HEK293T (cell line): ENCODE results near the gene ADCY9.

Experiments used
- BHLHE40 ChIP-seq: fragments of 450-650 bp; IDR thresholded peaks from 2 replicates; pipeline ENCODE4 v1.6.1; 2016; ENCODE audit warnings: mild to moderate bottlenecking, moderate library complexity, borderline replicate concordance
- CTBP1 ChIP-seq: fragments of 450-650 bp; IDR thresholded peaks from 2 replicates; pipeline ENCODE4 v1.6.1; 2016; ENCODE audit warnings: borderline replicate concordance
- FOXK2 ChIP-seq: fragments of 450-650 bp; IDR thresholded peaks from 2 replicates; pipeline ENCODE4 v1.6.1; 2016; ENCODE audit warnings: mild to moderate bottlenecking
- FOXM1 ChIP-seq: fragments of 450-650 bp; IDR thresholded peaks from 2 replicates; pipeline ENCODE4 v1.6.1; 2017; ENCODE audit warnings: mild to moderate bottlenecking, borderline replicate concordance
- HDGF ChIP-seq: fragments of 450-650 bp; IDR thresholded peaks from 2 replicates; pipeline ENCODE4 v1.6.1; 2017; ENCODE audit warnings: antibody characterized with exemption, borderline replicate concordance
- L3MBTL2 ChIP-seq: fragments of 450-650 bp; conservative IDR thresholded peaks from 2 replicates; pipeline ENCODE4 v1.6.1; 2016; ENCODE audit warnings: mild to moderate bottlenecking
- LEF1 ChIP-seq: fragments of 450-650 bp; IDR thresholded peaks from 2 replicates; pipeline ENCODE4 v1.6.1; 2017; ENCODE audit warnings: mild to moderate bottlenecking, borderline replicate concordance
- NFRKB ChIP-seq: fragments of 450-650 bp; IDR thresholded peaks from 2 replicates; pipeline ENCODE4 v1.6.1; 2016; ENCODE audit warnings: mild to moderate bottlenecking, moderate library complexity
- PKNOX1 ChIP-seq: fragments of 450-650 bp; IDR thresholded peaks from 2 replicates; pipeline ENCODE4 v1.6.1; 2016
- SP1 ChIP-seq: fragments of 450-650 bp; IDR thresholded peaks from 2 replicates; pipeline ENCODE4 v1.6.1; 2017
- SUZ12 ChIP-seq: fragments of 450-650 bp; IDR thresholded peaks from 2 replicates; pipeline ENCODE4 v1.6.1; 2016; ENCODE audit warnings: mild to moderate bottlenecking
- TARDBP ChIP-seq: fragments of 450-650 bp; IDR thresholded peaks from 2 replicates; pipeline ENCODE4 v1.6.1; 2016
- ZNF384 ChIP-seq: fragments of 450-650 bp; IDR thresholded peaks from 2 replicates; pipeline ENCODE4 v1.6.1; 2016

- no peak for TF ChIP-seq FOXM1
- TF ChIP-seq TARDBP, result no peak
- TF ChIP-seq FOXK2, result no peak
- no peak for TF ChIP-seq L3MBTL2
- TF ChIP-seq SP1, result no peak
- no peak for TF ChIP-seq HDGF
- no peak for TF ChIP-seq SUZ12
- TF ChIP-seq ZNF384, result no peak
- TF ChIP-seq CTBP1, result no peak
- TF ChIP-seq BHLHE40, result no peak
- TF ChIP-seq PKNOX1, result no peak
- TF ChIP-seq NFRKB, result no peak
- TF ChIP-seq LEF1, result no peak
These were observed 6.9 kb downstream of the ADCY9 start for GRCh38 chr16:4109250-4109736.
